Kidney capillary endothelial cell (primary cell): ENCODE measurements around the gene GPX5.
A peak's percentile ranks its signal among the peaks of the same experiment; 100 is the strongest.
"Not testable (repeated sequence)": the region's sequence is repeated elsewhere in the genome, so short reads cannot be mapped to it uniquely, and the experiment has no call there.

Experiments
- DNase-seq: peaks from one replicate; pipeline ENCODE4 v3.0.0-alpha.2; 2018; ENCODE audit warnings: low spot score

The GPX5 gene

GRCh38 chr6:28525496-28526039 lies at the start of gene GPX5:
GPX5 (plus strand) TSS chr6:28525881; CDS start chr6:28526014, 133 bp downstream.
- DNase-seq, result no peak

- DNase-seq, result no peak
Observed at GRCh38 chr6:28478518-28478917, 47.2 kb upstream of the GPX5 start.

DNA sequence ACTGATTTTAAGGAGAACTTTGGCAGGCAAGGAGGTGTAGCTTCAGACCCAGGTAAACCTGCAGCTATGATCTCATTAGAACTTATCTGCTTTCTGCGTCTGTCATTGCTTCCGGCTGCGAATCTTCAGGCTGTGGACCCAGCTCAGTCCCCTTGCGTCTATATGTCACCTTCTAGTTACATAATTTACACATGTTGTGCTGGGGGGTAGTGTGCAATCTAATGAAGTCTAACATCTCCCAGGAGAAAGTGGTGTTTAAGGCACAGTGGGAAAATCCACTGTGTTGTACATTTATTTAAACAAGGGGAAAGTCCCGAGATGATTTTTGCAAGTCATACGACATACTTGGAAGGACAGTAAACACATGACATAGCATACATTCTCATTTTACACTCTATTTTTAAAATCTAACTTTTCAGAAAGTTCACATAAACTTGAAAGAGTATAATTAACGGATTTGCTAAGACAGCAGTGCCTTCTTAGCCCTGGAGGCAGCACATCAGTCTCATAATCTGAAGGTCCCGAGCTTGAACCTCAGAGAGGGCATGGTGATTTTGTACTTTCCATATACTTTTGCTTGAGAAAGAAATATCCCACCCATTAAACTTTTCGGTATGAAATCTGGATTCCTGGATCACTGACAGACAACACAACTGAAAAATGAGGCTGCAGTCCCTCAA lies 45.3 kb upstream of the GPX5 start:
- DNase-seq, result no peak

DNA sequence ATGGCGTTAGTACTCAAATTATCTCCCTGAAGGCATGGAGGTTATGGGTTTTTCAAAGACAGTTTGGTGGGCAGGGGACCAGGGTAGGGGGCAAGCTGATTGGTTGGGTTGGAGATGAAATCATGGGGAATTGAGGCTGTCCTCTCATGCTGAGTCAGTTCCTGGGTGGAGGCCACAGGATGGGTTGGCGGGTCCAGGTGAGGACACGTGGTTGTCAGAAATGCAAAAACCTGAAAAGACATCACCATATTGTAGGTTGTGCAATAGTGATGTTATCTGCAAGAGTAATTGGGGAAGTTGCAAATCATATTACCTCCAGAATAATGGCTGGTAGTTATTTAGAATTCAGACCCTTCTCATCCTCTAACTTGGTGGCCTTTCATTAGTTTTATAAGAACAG lies 40.2 kb upstream of the GPX5 start:
- DNase-seq, result no peak

GRCh38 chr6:28486533-28486932 lies 39.1 kb upstream of the GPX5 start:
- DNase-seq, result no peak

DNA sequence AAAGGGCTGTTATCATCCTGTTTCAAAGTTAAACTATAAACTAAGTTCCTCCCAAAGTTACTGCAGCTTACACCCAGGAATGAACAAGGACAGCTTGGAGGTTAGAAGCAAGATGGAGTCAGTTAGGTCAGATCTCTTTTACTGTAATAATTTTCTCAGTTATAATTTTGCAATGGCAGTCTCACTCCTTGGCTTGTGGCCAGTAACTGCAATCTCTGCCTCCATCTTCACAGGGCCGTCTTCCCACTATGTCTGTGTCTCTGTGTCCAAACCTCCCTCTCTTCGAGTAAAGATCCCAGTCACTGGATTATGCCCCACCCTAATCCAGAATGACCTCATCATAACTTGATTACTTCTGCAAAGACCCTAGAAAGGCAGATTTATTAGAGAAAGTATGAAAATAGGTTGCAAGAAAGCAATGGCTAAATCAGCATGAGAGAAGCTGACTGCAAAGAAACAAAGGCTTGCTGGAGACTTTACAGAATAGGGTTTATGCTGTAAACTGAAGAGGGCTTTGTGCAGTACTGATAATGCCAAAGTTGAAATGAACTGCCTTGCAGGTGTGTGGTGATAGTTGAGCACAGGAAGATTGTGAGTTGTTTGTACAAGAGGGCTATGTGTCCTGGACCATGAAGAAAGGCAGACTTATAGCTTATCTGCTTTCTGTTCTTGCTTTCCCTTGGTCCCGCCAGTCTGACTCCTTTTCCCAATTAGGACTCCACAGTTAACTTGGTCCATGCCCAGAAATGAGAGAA lies 38.5 kb upstream of the GPX5 start:
- DNase-seq, result no peak

GRCh38 chr6:28488916-28489365 lies 36.7 kb upstream of the GPX5 start:
- DNase-seq, result peak; percentile 59

DNA sequence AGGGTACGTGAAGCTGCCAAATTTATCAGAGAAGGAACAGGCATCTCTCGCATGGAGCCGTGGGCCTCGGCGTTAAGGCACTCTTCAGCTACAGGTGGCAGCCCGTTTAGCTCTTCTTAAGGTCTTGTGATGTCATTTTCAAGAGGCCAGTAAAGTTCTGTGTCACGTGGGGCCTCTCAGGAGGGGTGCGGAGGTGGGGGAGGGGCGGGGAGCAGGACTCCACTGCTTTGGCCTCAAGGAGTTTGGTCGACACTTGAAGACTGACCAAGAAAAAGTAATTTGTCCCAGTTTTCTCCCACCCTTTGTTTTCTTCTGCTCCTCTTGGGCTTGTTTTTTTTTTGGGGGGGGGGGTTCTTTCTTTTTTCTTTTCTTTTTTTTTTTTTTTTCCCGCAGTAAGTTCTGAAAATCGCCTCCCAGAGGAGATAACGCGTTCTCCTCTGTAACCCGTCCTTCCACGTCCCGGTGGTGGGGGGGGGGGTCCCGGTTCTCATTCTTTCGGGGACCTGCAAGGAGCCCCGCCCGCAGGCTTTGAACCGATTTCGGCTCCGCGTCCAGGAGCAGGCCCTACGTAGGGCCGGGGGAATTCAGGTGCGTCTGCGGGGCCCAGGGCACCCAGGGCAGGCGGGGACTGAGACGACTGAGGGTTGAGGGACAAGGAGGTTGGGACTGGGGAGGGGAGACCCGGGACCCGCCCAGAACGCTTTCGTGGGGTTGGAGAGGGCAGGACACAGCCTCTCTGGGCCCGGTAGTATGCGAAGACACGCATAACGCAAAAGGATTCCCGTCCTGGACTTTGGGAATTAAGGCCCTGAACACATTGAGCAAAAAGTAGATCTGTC lies 36.1 kb upstream of the GPX5 start:
- peak; percentile 48 for DNase-seq

GRCh38 chr6:28490205-28490890 lies 35.3 kb upstream of the GPX5 start:
- peak; percentile 12 for DNase-seq

DNA sequence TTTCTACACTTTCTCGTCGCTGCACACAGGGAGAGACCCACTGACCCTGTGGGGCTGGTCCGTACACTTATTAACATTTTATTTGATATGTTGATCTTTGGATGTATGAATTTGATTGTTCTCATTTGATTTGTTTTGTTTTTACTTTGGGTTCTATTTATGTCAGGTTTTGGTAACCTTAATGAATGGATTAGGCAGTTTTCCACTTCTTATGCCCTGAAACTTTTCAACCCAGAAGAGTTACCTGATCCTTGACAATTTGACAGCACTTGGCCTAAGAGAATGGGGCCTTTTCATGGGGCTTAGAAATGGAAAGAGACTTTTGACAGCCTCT lies 33.7 kb upstream of the GPX5 start:
- no peak for DNase-seq

DNA sequence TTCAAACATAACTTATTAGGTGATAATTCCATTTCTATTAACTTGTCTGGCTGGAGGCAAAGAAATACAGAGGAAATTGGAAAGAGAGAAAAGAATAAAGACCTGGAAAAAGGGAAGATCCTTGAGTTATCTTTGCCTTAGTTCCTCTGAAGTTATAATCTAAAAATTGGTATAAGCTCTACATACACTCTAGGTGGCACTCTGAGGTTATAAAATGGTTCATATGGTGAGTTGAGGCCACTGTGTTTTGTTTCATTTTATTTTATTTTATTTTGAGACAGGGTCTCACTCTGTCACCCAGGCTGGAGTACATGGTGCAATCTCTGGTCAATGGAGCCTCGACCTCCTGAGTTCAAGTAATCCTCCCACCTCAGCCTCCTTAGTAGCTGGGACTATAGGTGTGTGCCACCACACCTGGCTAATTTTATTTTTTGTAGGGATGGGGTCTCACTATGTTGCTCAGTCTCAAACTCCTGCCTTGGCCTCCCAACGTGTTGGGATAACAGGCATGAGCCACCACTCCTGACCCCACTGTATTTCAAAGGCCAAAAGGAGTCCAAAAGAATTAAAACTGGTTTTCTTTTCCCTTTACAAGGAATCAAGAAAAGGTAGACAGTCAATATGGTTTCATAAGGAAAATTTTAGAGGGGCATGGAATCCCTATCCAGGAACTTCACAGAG lies 29.4 kb upstream of the GPX5 start:
- DNase-seq, result no peak

DNA sequence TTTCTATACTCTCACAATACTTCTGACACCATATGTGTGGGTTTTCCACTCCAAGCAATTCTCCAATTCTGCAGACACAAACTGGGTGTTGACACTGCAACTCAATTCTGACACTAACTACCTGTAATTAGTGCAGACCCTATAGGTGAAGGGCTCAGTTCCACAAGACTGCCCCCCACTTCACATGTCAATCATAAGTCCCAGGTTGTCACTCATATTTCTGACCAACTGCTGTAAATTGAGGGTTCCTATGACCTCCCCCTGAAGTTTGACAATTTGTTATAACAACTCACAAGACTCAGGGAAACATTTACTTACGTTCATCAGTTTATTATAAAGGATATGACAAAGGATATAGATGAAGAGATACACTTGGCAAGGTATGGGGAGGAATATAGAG lies 28.4 kb upstream of the GPX5 start:
- DNase-seq, result no peak

DNA sequence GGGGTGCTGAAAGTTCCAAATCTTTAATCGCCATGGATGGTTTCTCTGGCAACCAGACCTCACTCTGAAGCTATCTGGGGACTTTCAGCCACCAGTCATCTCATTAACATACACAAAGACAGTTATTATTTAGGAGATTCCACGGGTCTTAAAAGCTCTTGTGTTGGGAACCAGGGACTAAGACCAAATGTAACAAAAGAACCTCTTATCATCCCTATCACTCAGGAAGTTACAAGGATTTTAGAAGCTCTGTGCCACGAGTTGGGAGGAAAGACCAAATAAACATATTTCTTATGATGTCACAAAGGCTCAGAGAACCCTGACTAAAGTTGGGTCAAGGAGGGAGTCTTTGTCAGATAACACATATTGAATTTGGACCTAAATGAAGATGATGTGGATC lies 27.8 kb upstream of the GPX5 start:
- no peak for DNase-seq

DNA sequence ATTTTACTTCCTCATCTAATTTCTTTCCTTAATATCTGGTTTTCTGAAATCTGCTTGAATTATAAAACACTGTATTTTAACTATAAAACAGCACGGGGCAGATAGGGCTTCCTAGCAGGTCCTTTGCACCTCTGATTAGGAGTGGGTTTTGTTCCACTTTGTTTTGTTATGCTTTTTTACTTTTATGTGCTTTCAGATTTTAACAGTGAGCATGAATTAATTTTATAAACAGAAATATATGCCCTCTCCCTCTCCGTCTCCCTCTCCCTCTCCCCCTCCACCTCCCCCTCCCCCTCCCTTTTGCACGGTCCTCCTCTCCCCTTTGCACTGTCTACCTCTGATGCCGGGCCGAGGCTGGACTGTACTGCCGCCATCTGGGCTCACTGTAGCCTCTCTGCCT lies 24.4 kb upstream of the GPX5 start:
- no peak for DNase-seq

- not testable (repeated sequence) for DNase-seq
Observed at GRCh38 chr6:28502136-28502535, 23.5 kb upstream of the GPX5 start.

DNA sequence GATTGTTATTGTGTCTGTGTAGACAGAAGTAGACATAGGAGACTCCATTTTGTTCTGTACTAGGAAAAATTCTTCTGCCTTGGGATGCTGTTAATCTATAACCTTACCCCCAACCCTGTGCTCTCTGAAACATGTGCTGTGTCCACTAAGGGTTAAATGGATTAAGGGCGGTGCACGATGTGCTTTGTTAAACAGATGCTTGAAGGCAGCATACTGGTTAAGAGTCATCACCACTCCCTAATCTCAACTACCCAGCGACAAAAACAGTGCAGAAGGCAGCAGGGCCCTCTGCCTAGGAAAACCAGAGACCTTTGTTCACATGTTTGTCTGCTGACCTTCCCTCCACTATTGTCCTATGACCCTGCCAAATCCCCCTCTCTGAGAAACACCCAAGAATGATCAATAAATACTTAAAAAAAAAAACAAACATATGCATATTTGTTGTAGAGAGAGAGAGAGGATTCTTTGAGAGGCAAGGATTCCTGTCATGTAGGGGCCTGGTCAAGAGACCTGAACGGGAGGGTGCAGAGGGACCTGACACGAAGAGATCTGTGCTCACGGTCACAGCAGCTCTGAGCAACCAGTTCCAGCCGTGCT lies 22.9 kb upstream of the GPX5 start:
- not testable (repeated sequence) for DNase-seq

GRCh38 chr6:28505733-28506132 lies 19.9 kb upstream of the GPX5 start:
- DNase-seq, result no peak

- no peak for DNase-seq
Observed at GRCh38 chr6:28506807-28507475, 18.7 kb upstream of the GPX5 start.

GRCh38 chr6:28511628-28512300 lies 13.9 kb upstream of the GPX5 start:
- DNase-seq, result no peak

- DNase-seq, result not testable (repeated sequence)
Observed at GRCh38 chr6:28512387-28512786, 13.3 kb upstream of the GPX5 start.
